Cerebellar nuclear complex (tissue), 1 donor: ENCODE data around the gene GNAS-AS1.
A peak's percentile ranks its signal among the peaks of the same experiment; 100 is the strongest.

ENCODE experiments used
- DNase-seq, 2 experiments: peaks; one replicate each; lab custom pipeline; 2025; lab: John Stamatoyannopoulos, UW

Gene GNAS-AS1

DNA sequence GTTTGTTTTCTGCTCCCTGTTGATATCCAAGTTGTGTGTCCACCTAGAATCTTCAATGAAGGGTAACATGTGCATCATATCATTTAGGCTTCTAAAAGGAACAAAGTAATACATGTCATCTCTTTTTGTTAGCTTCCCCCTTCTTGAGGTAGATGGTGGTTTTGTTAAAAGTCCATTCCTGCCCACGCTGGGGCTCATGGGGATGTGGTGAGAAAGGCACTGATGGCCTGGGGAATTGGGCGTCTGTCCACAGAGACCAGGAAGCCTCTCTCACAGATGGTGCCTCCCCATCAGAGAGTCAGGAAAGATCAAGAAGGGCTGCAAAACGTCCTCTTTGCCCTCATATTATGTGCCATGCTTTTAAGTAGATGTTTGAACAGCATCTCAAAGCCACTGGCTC, 34.3 kb upstream of the GNAS-AS1 start:
- no peak for DNase-seq

DNA sequence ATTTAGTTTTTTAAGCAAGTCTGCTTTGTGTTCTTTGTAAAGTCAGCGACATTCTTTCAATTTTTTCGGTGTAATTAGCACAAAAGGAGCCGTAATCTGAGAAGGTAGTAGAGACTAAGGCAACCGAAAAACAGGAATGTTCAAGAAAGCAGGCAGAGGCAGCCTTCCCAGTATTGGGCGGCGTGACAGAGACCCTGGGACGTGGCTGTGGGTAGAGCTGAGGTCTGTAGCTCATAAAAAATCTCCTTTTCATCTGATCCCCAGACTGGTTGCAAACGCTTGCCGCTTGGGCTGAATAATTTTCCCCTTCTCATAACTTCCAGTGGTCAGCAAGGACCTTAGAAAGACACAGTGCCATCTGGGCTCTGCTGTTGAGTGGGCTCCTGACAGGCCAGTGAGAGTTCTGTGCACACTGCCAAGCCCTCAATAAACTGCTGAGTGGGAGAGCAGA, 32.6 kb upstream of the GNAS-AS1 start:
- no peak for DNase-seq

DNA sequence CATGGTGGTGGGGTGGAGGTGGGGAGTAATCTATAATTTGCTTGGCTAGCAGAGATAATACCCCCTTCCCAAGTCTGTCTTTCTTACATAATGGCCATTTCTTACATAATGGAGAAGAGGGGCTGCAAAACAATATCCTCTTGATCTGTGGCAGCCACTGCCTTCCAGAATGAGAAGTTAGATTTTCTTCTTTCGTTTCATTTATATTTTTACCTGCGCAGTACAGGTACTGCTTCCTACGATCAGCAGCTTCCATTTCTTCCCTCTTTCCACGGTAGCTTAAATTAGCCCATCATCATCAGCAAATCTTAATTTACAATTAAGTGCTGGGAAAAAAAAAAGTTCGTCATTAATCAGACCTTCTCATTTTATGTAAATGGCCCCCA, 32.0 kb upstream of the GNAS-AS1 start:
- no peak for DNase-seq

DNA sequence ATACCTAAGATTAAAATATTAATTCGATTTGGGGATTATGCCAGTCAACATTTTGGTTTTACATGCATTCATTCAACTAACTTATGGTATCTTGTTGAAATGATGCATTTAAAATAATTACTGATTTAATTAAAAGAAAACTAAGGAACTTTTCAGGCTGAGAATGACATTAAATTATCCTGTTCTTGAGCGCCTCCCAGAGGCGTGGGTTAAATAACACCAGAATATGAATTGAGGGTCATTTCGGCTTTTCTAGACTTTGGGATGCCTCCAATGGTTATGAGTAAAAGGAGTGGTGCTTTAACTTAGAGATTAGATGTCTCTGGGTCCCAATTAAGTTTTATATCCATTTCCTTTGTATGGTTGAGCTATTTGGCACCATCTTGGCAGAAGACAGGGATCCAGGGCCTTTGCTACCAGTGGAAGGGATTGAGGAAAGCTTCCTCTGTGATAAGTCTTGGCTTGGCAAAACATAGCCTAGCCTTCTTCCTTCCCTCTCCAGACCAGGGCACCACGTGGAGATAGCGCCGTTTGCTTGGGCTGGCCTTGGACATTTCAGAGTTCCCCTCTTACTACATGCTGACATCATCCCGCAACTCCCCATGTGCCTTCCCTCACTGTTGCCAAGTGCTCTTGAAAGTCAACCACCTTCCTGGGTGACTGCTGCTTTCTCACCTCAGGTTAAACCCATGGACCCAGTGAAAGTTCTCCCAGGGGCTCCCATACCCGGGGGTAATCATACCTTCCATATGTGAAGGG, 30.5 kb upstream of the GNAS-AS1 start:
- DNase-seq = no peak

DNA sequence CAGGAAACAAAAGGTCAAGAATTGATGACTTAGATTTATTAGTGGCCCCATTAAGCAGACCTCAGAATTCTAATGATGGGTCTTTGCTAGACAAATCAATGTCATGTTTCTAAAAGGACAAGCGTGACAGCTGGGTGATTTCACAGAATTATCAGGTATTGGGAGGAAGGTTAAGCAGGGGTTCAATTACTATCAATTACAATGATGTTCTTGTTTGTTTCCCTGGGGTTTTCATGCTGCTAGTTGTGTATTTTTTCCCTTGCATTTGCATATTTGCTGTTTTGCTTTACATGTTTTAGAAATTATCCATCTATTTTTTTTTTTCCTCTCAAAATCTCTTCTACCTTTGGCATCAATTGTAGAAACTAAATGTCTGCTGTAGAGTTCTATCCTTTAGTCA, 29.7 kb upstream of the GNAS-AS1 start:
- no peak for DNase-seq

DNA sequence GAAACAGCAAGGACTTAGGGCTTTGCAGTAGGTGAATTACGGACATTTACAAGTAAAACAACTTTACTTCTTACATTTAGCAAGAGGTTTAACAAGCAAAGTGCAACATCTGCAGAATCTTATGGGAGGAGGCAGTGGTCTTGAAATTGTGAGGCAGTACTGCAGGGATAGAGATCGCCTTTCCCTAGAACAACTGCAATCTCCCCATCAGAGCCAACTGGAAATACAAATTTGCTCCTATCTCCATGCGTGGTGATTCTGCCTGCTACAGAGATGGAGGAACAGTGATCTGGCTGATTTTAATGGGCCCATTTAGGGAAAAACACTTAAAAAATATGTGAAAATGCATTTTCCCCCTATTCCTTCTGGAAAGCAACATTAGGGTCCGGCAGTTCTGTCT, 27.7 kb upstream of the GNAS-AS1 start:
- no peak for DNase-seq

DNA sequence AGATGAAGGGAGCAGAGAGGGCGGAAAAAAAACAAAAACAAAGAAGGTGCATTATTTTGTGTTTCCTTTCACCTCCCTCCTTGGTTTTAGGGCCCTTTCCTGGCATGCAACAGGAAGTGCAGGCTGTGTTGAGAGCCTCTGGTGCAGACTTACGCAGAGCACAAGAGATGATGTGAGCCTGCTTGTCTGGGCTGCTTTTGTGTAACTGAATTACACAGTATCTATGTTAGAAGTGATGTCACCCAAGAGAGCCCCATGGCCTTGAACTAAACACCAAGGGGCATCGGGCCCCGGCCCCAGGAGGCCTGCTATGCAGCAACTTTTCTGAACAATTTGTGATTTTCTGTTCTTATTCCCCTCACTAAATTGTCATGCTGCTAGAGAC, 27.3 kb upstream of the GNAS-AS1 start:
- no peak for DNase-seq

DNA sequence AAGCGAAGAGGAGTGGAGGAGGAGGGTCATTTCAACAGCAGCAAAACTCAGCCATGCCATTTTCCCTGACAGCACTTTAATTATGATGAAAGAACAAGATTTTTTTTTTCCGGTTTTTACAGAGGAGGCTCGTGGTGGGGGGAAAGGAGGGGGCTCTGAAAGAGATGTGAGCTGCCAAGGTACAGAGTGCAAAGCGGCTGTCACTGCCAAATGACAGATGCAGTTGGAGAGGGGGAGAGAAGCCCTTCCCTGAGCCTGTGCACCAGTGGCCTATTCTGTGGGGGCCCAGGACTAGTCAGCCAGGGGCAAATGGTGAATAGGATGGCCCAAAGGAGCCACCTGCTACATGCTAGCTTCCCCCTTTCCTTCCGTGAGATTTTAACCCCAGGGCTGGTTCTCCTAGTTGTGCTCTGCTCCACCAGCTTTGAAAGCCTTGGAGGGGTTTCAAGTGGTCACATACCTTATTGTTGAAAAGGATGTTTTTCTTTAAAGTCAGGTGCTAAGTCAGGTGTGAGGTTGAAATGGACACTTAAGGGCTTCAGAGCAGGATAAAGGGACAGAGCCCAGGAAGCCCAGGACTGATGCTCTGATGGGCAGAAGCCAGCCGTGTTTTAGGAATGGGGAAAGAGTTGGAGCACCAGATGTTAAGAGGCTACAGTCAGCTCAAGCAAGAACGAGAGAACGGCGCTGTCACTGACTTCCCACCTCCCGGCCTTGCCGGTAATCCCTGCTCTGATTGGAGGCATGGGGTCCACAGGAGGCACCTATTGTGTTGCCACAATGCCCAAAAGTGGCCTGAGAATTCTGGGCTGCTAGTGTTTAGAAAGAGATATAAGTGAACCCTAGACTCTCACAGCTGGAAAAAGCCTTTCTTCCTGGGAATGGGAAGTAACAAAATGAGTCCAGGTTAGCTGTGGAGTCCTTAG, 26.6 kb upstream of the GNAS-AS1 start:
- no peak for DNase-seq

DNA sequence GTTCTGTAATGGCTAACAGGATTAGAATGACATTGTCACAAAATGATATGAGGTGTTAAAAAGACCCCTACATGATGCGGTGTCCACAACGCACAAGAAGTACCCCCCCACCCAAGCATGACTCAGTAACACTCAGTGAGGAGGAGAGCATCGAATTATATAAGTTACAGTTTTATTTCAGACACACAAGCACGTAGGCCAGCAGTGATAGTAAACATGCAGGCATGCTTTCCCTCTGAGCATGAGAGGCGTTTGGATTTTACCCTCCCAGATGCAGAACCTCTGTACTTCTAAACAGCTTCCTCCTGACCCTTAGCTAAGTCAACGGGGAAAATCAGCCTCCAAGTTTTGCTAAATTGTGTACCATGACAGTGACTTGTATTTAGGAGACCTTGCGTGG, 25.7 kb upstream of the GNAS-AS1 start:
- DNase-seq = no peak

DNA sequence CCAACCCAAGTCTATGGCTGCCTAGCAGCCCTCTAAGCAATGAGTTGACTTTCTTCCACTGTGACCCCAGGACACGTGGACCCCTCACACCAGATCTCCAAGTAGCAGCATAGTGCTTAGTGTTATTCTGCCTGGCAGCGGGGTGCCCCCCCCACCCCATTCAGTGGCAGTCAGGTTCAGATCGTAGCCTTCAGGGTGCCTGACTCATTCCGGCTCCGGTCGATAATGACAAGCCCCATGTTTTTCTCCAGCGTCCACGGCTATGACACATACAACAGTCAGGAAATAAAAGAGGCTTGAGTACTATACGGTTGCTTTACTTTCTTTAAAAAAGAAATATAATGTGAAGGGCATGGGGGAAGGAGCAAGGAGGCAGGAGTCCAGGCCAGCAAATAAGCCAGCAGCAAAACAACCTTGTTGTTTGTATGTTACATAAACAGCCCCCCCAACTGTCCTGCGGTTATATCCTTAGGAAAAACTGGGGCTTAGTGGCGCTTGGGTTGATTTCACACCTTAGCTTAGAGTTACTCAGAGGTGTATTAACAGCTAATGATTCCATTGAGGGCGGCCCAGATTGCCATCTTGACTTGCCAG, 24.9 kb upstream of the GNAS-AS1 start:
- no peak for DNase-seq

DNA sequence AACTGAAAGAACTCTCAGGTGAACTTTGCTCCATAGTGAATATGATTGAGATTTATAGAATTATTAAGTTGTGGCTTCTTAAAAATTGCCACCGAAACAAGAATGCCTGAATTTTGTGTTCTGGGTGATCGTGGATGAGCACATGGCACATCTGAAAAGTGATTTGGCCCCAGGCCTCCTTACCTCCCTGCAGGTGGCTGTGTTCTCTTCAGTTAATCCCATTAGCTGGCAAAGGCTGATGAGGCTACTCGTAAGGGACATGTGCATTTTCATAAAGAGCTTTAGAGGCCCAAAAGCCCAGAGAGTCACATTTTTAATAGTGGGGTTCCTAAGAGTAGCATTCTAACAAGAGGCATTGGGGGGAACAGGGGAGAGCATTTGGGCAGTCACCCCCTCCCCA, 24.4 kb upstream of the GNAS-AS1 start:
- peak; percentile 8 to 25 for DNase-seq

DNA sequence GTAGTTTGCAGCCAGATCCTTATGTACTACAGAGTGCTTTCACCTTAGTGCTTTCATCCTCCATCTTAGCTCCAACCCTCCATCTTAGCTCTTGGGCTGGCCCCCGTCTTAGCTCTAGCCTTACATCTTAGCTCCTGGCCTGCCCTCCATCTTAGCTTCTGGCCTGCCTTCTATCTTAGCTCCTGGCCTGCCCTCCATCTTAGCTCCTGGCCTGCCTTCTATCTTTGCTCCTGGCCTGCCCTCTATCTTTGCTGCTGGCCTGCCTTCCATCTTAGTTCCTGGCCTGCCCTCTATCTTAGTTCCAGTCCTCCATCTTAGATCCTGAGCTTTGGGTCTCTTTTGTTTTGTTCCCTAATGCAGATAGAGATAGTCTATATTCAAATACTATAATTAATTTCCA, 23.8 kb upstream of the GNAS-AS1 start:
- DNase-seq = no peak

DNA sequence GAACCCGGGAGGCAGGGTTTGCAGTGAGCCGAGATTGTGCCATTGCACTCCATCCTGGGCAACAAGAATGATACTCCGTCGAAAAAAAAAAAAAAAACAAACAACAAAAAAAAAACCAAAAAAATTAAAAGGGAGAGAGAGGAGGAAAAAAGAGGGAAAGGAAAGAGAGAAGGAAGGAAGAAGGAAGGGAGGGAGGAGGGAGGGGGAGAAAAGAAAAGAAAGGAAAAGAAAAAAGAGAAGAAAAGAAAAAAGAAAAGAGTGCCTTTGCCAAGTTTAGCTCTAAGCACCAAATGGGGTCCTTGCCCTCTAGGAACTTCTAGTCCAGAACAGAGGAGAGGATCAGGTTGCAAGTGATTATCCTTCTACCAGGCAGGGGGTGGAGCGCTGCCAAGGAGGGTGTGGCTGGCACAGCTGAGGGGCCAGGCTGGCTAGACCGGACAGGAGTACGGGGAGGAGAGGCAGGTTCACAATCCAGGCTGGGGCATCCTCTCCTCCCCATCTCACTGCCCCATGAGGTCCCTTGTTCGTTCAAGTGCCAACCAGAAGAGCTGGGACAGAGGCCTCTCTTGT, 20.9 kb upstream of the GNAS-AS1 start:
- no peak for DNase-seq

DNA sequence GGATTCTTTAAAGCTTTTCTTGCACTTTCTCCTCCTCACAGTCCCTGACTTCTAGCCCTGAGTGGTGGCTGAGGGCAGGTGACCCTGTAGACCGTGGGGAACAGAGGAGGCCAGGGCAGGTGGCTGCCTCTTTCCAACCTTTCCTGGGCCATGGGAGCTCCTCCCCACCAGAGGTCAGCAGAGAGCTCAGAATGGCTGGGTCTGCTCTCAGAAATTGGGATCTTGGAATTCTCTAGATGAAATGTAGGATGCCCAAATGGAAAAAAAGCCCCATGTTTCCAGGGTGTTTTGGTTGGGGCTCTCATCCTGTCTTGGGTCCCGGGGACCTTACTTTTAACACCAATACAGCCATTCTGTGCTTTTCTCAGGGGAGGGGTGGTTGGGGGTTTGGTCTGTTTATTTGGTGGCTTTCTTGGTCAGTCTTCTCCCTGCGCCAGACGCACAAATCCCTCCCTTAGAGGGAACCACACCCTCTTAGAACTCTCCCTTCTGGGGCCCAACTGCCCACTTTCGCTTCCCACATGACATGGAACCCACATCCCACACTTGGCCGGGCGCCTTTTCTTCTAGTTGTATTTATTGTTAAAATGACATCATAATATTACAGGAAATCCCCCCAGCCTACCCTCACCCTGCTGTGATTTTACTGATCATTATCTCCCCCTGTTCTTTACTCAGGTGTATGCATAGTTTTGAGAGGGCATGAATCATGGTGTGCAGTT, 19.8 kb upstream of the GNAS-AS1 start:
- peak in 1 of 2 experiments; percentile 52 for DNase-seq

DNA sequence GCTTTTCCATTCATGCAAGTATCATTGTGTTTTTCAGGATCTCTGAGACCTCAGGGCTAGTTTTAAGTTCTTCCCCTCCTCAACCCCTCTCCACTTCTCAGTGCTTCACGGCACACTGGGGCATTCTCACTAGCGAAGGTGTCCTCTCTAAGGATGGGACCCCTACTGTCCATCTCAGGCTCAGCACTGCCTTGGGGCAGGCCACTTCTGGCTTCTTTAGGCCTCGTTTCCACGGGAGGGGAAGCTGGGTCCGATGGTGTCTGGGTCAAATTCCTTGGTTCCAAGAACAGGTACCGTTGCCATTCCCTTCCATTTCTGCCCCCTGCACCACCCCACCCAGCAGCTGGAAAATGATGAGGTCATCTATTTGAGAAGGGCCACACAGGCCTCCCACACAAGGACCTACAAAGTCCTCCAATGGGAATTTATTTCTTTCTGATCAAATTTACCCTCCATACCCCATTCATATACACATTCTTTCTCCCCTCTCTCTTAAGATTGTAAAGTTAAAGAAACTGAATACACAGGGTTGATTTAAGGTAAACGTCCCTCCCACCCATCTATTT, 19.0 kb upstream of the GNAS-AS1 start:
- DNase-seq = no peak

DNA sequence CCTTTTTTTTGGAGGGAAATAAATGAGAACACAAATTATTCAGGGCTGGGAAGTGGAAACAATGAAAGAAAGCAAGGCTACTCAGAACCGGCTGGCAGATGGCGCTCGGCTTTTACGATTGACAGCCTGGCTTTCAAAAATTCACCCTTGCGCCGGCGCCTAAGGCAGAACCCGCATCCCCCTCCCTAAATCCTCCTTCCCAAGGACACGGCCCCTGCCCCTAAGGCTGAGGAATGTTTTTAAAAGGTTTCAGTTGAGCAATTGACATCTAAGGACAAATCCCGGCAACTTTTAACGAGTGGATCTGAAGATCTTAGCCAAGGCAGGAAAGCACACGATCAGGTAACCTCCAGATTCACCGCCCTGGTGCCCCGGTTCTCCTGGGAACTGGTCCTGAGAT, 18.1 kb upstream of the GNAS-AS1 start:
- DNase-seq = no peak

DNA sequence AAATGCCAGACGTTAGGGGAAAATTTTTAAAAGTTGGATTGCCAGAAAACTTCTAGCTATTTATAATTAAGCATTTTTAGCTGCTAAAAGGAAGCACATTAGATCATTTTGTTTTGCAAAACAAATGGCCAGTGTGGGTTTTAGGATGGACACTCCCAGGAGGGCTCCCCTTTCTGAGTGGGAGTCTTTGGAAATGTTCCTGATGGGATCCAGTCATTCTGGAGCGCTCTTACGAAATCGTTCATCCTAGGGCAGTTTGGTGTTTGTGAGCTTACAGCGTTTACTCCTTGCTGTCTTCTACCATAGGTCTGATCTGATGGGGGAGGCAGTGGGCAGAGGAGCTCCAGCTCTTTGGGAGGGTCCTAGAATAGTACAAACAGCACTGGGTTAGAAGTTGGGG, 16.5 kb upstream of the GNAS-AS1 start:
- DNase-seq = no peak

DNA sequence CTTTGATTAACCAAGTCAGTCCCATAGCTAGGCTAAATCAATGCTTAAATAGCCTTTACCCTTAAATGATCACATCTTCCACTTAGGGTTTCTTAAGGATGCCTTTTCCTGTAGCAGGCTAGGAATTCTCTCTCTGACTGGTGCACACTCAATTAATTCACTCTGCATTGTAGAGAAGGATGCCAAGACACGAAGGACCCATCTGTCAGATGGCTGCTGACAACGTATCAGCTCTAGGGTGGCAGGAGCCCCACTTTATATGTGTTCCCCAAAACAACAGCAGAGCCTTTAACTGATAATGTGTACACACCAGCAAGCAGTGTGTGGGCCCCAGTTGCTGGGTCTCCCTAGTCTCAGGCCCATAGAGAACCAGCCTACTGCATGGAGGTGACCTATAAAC, 15.1 kb upstream of the GNAS-AS1 start:
- no peak for DNase-seq

DNA sequence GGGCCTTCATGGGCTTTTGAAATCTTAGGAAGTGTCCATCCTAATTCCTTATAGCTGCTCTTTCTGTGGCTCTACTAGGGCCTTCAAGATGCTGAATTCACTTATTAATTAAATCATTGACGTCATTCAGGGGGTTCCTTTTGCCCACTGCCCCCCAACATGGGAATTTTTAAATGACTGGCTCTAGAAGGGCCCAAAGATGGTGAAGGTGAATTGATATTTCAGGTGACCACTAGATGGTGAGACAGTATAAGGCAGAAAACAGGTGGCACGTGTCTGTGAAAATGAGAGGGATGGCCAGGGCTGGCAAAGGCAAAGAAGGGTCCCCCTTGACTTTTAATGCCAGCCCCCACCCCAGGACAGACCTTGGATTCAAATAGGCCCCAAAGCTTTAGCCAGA, 13.6 kb upstream of the GNAS-AS1 start:
- DNase-seq = no peak

DNA sequence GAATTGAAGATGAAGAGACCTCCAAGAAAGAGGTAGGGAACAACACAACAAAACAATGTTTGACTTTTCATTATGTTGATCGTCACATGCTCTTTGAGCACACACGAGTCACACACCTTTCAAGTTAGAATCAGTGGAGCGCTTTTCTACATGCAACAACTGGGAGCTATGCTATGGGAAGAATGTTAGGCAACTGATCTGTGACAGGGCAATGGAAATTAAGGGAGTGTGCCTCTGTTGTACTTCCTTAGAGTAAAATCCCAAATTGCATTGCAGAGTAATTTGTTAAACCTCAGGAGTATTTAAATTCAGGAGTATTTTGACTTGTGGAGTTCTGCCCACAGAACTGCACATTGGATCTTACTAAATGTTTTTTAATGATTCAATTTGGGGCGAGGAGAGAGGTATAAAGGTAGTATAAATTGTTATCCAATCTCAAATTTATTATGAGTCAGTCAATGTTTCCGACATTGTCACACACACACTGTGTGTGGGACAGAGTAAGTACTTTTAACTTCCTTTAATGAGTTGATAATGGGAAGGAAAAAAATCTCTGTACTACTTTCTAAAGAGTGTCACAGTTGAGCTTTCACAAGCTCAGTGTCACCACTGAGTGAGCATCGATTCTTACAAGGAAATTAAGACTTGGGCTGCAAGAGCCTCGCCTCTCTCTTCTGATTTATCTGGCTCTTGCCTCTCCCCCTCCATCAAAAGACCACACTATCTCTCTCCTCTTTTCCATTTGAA, 12.5 kb upstream of the GNAS-AS1 start:
- DNase-seq = no peak
